ENCODE data around the gene FTCD.

DNA sequence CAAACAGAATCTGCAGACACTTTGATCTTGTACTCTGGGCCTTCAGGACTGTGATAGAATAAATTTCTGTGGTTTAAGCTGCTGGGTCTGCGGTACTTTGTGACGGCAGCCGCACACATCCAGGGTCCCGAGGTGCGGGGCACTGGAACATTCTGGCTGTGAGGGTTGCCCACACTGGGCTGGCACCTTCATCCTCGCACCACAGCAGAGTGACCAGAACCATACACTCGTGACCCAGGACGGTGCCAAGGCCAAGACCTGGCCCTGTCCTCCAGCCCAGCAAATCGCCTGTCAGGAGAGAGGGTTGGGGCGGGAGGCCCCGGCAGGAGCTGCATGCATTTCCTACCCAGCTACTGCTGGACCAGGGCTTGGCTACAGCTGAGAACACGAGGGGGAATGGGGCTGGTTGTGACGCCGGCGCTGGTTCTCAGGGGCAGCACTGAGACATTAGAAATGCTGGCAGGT lies 2.6 kb upstream of the FTCD start:
- TF ChIP-seq, protein P1, sequence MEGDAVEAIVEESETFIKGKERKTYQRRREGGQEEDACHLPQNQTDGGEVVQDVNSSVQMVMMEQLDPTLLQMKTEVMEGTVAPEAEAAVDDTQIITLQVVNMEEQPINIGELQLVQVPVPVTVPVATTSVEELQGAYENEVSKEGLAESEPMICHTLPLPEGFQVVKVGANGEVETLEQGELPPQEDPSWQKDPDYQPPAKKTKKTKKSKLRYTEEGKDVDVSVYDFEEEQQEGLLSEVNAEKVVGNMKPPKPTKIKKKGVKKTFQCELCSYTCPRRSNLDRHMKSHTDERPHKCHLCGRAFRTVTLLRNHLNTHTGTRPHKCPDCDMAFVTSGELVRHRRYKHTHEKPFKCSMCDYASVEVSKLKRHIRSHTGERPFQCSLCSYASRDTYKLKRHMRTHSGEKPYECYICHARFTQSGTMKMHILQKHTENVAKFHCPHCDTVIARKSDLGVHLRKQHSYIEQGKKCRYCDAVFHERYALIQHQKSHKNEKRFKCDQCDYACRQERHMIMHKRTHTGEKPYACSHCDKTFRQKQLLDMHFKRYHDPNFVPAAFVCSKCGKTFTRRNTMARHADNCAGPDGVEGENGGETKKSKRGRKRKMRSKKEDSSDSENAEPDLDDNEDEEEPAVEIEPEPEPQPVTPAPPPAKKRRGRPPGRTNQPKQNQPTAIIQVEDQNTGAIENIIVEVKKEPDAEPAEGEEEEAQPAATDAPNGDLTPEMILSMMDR (IDR thresholded peaks at IDR 0.05), result no peak
- no peak for TF ChIP-seq EP300 (IDR thresholded peaks at IDR 0.05)
- no peak for TF ChIP-seq POLR2A (IDR thresholded peaks at IDR 0.05)
